ENCODE data around the gene ALOX5.

The ALOX5 gene

DNA sequence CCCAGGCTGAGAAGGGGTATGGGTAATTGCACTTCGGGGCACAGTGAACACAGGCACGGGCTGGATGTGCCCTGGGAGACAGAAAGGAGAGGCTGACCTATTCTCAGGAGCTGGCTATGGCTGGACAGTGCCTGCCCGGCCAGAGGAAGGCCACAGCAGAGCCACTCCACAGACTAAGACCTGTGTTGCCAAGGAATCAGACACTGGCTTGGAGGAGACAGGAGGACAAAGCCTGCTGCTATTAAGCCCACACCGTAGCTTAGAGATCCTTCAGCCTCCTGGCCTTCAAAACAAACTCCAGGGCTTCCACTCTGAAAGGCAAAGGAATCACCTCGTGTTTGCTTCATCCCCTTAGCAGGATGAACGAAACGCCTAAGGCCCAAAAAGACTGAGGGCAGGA lies 82.2 kb downstream of the ALOX5 start:
- no peak overlapping the region for H3K27ac ChIP-seq (replicated peaks)
- H3K27me3 ChIP-seq (ENCODE audit: insufficient read depth, poor library complexity, severe bottlenecking): no peaks in the 10 kb centered on the region
- no peak for TF ChIP-seq POLR2AphosphoS5 (IDR thresholded peaks at IDR 0.05; ENCODE audit: low read depth)
- no peak for TF ChIP-seq GABPA (IDR thresholded peaks at IDR 0.05; ENCODE audit: low read depth)
- TF ChIP-seq SPI1 (IDR thresholded peaks at IDR 0.05; ENCODE audit: borderline replicate concordance, low read depth): no peak
- TF ChIP-seq, protein P1, sequence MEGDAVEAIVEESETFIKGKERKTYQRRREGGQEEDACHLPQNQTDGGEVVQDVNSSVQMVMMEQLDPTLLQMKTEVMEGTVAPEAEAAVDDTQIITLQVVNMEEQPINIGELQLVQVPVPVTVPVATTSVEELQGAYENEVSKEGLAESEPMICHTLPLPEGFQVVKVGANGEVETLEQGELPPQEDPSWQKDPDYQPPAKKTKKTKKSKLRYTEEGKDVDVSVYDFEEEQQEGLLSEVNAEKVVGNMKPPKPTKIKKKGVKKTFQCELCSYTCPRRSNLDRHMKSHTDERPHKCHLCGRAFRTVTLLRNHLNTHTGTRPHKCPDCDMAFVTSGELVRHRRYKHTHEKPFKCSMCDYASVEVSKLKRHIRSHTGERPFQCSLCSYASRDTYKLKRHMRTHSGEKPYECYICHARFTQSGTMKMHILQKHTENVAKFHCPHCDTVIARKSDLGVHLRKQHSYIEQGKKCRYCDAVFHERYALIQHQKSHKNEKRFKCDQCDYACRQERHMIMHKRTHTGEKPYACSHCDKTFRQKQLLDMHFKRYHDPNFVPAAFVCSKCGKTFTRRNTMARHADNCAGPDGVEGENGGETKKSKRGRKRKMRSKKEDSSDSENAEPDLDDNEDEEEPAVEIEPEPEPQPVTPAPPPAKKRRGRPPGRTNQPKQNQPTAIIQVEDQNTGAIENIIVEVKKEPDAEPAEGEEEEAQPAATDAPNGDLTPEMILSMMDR (IDR thresholded peaks at IDR 0.05; ENCODE audit: insufficient read depth, low read length): no peak
- TF ChIP-seq, protein P2, sequence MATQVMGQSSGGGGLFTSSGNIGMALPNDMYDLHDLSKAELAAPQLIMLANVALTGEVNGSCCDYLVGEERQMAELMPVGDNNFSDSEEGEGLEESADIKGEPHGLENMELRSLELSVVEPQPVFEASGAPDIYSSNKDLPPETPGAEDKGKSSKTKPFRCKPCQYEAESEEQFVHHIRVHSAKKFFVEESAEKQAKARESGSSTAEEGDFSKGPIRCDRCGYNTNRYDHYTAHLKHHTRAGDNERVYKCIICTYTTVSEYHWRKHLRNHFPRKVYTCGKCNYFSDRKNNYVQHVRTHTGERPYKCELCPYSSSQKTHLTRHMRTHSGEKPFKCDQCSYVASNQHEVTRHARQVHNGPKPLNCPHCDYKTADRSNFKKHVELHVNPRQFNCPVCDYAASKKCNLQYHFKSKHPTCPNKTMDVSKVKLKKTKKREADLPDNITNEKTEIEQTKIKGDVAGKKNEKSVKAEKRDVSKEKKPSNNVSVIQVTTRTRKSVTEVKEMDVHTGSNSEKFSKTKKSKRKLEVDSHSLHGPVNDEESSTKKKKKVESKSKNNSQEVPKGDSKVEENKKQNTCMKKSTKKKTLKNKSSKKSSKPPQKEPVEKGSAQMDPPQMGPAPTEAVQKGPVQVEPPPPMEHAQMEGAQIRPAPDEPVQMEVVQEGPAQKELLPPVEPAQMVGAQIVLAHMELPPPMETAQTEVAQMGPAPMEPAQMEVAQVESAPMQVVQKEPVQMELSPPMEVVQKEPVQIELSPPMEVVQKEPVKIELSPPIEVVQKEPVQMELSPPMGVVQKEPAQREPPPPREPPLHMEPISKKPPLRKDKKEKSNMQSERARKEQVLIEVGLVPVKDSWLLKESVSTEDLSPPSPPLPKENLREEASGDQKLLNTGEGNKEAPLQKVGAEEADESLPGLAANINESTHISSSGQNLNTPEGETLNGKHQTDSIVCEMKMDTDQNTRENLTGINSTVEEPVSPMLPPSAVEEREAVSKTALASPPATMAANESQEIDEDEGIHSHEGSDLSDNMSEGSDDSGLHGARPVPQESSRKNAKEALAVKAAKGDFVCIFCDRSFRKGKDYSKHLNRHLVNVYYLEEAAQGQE (IDR thresholded peaks at IDR 0.05; ENCODE audit: insufficient replicate concordance, low read depth): no peak
- H3K4me3 ChIP-seq (replicated peaks; ENCODE audit: insufficient read depth, low read length): no peak overlapping the region
- DNase-seq (ENCODE audit: low read depth in 1 of 2, low spot score in 1 of 2): no peak

DNA sequence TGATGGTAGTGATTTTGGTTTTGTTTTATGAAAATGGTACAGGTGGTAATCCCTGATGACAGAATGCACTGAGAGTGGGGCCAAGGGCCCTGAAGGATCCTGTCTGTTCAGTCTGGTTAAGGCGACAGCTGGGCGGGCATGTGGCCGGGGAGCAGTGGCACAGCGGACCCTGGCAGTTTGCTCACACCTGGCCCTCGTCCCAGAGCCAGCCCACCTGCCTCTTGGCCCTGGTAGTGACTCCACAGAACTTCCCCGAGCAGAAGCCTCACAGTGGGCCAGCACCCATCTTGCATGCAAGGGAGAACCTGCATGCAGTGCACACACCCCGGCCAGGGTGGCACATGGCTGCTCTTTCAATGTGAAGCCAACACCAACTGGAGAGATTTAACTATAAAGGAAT lies 82.8 kb downstream of the ALOX5 start:
- DNase-seq (ENCODE audit: low read depth in 1 of 2, low spot score in 1 of 2): no peak
- TF ChIP-seq, protein P1 (IDR thresholded peaks at IDR 0.05; ENCODE audit: insufficient read depth, low read length): no peak
- TF ChIP-seq SPI1 (IDR thresholded peaks at IDR 0.05; ENCODE audit: borderline replicate concordance, low read depth): no peak
- TF ChIP-seq POLR2AphosphoS5 (IDR thresholded peaks at IDR 0.05; ENCODE audit: low read depth): no peak
- TF ChIP-seq, protein P2 (IDR thresholded peaks at IDR 0.05; ENCODE audit: insufficient replicate concordance, low read depth): no peak
- no peak for TF ChIP-seq GABPA (IDR thresholded peaks at IDR 0.05; ENCODE audit: low read depth)
- no peak overlapping the region for H3K4me3 ChIP-seq (replicated peaks; ENCODE audit: insufficient read depth, low read length)

DNA sequence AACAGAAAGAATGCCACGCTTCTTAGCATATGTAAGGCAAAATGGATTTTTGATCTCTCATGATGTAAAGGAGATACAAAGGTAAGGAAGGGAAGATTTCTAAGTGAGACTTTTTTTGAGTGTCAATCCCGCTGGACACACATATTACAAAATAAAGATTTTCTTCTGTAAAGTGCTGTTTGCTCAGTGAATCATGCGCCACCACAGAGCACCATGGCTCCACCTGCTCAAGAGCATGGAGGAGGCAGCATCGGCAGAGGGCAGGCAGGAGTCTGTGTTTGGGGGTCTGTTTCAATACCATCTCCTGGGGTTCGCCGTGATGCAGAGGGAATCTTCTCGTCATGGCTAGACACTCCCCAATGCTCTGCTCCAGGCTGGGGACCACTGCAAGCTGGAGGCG lies 83.5 kb downstream of the ALOX5 start:
- H3K27me3 ChIP-seq (ENCODE audit: insufficient read depth, poor library complexity, severe bottlenecking): no peaks in the 10 kb centered on the region

More for the DNA sequence above, 82.8 kb downstream of the ALOX5 start:
- no peaks in the 10 kb centered on the region for H3K27me3 ChIP-seq (ENCODE audit: insufficient read depth, poor library complexity, severe bottlenecking)
- no peak overlapping the region for H3K27ac ChIP-seq (replicated peaks)

More for the DNA sequence above, 83.5 kb downstream of the ALOX5 start:
- Histone ChIP-seq H3K4me3 (replicated peaks; ENCODE audit: insufficient read depth, low read length) (no peak overlapping the region), H3K27ac (replicated peaks) (0 out of 2 replicates have a peak overlapping the region, but pooled peaks have one; percentile 3)
- DNase-seq (ENCODE audit: low read depth in 1 of 2, low spot score in 1 of 2): no peak
- TF ChIP-seq, protein P1 (IDR thresholded peaks at IDR 0.05; ENCODE audit: insufficient read depth, low read length): no peak
- TF ChIP-seq SPI1 (IDR thresholded peaks at IDR 0.05; ENCODE audit: borderline replicate concordance, low read depth) (no peak), GABPA (IDR thresholded peaks at IDR 0.05; ENCODE audit: low read depth) (no peak), POLR2AphosphoS5 (IDR thresholded peaks at IDR 0.05; ENCODE audit: low read depth) (no peak)
- TF ChIP-seq, protein P2 (IDR thresholded peaks at IDR 0.05; ENCODE audit: insufficient replicate concordance, low read depth): no peak
